ENCODE data around the gene LRRC8B. TPM values are rescaled to one million over a fixed set of nuclear protein-coding genes. Genes with fewer than 3 reads are reported as not detected.

Gene LRRC8B
- total and polyA plus RNA-seq, 9 donors, result 1.2 to 9.3 (median 6.8) TPM

DNA sequence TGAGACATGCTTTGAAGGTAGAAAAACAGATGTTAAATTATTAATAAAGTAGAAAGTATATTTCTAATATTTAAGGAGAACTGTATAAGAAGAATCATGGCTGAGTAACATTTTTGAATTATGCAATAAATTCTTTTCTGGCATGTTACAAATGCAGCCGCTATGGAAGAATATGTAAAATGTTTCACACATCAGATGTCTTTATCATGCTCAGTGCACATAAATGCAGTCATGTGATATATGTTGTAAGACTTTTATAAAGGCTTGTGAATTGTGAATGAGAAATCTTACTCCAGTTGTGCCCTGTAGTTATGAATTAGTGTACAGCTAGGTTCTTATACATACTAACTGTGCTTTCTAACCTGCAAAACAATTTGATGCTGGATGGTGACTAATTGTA is 53.5 kb downstream of the LRRC8B start:
- 94 to 100% (median 99%) methylated on average over 1 of the region's 1 CpG for WGBS, 3 donors
- no peaks in the 10 kb centered on the region for H3K4me1 ChIP-seq (ENCODE audit: insufficient read depth)
- H3K27me3 ChIP-seq, result no peaks in the 10 kb centered on the region
- no peak for DNase-seq
- TF ChIP-seq EP300 (IDR thresholded peaks at IDR 0.05), result no peak
- TF ChIP-seq POLR2A (IDR thresholded peaks at IDR 0.05), result no peak
- TF ChIP-seq, protein P1, sequence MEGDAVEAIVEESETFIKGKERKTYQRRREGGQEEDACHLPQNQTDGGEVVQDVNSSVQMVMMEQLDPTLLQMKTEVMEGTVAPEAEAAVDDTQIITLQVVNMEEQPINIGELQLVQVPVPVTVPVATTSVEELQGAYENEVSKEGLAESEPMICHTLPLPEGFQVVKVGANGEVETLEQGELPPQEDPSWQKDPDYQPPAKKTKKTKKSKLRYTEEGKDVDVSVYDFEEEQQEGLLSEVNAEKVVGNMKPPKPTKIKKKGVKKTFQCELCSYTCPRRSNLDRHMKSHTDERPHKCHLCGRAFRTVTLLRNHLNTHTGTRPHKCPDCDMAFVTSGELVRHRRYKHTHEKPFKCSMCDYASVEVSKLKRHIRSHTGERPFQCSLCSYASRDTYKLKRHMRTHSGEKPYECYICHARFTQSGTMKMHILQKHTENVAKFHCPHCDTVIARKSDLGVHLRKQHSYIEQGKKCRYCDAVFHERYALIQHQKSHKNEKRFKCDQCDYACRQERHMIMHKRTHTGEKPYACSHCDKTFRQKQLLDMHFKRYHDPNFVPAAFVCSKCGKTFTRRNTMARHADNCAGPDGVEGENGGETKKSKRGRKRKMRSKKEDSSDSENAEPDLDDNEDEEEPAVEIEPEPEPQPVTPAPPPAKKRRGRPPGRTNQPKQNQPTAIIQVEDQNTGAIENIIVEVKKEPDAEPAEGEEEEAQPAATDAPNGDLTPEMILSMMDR (IDR thresholded peaks at IDR 0.05), result no peak
- intact Hi-C loops (cut with DNase I), result no loop called here
- no peaks in the 10 kb centered on the region for H3K9me3 ChIP-seq
- no peaks in the 10 kb centered on the region for H3K36me3 ChIP-seq
- H3K4me3 ChIP-seq, result no peak overlapping the region
- H3K27ac ChIP-seq, result no peak overlapping the region

- no peaks in the 10 kb centered on the region for H3K9me3 ChIP-seq
- WGBS, 3 donors, result 88 to 90% (median 90%) methylated on average over 2 of the region's 2 CpGs
- intact Hi-C loops (cut with DNase I), result no loop called here
- TF ChIP-seq POLR2A (IDR thresholded peaks at IDR 0.05) (no peak), EP300 (IDR thresholded peaks at IDR 0.05) (no peak)
- TF ChIP-seq, protein P1 (IDR thresholded peaks at IDR 0.05), result no peak
- H3K27me3 ChIP-seq, result no peaks in the 10 kb centered on the region
- DNase-seq, result no peak
- no peaks in the 10 kb centered on the region for H3K36me3 ChIP-seq
- no peaks in the 10 kb centered on the region for H3K4me1 ChIP-seq (ENCODE audit: insufficient read depth)
- H3K4me3 ChIP-seq, result no peak overlapping the region
- no peak overlapping the region for H3K27ac ChIP-seq
Measured at GRCh38 chr1:89578946-89579684, 54.5 kb downstream of the LRRC8B start.

DNA sequence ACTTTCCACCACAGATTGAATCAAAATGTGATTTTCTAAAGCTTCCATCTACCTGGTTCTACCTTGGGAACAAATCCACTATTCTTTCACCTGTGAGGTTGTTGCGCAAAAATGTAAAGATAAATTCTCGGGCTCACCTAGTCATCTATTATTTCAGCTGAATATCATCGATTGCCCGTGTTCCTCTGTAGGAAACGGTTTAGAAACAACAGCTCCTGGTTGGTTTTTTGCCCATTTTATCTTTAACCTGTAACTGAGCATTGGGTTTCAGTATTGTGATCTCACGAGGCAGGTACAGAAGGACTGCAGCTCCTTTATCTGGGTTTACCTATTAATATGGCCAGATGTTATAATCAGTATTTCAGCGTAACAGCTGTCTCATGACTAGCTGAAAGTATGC is 55.4 kb downstream of the LRRC8B start:
- Histone ChIP-seq H3K4me3 (no peak overlapping the region), H3K27me3 (no peaks in the 10 kb centered on the region), H3K27ac (no peak overlapping the region), H3K9me3 (no peaks in the 10 kb centered on the region), H3K4me1 (ENCODE audit: insufficient read depth) (no peaks in the 10 kb centered on the region), H3K36me3 (no peaks in the 10 kb centered on the region)
- intact Hi-C loops (cut with DNase I), result no loop called here
- 94 to 96% (median 95%) methylated on average over 7 of the region's 7 CpGs for WGBS, 3 donors
- no peak for DNase-seq
- TF ChIP-seq EP300 (IDR thresholded peaks at IDR 0.05) (no peak), POLR2A (IDR thresholded peaks at IDR 0.05) (no peak)
- TF ChIP-seq, protein P1 (IDR thresholded peaks at IDR 0.05), result no peak

DNA sequence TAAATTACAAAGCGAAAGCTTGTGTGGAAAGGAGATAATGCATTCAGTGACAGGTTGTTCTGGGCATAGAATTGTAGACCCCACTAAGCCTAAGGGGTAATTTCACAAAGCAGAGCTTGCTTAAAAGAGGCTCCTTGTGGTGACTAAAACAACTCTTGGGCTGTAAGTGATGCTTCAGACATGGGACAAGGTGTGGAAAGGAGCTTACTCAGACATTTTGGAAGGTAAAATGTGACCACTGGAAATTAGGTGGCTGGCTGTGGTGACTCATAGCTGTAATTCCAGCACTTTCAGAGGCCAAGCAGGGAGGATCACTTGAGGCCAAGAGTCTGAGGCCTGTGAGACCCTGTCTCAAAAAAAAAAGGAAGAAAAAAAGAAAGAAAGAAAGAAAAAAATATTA is 57.2 kb downstream of the LRRC8B start:
- intact Hi-C loops (cut with DNase I), result no loop called here
- H3K27me3 ChIP-seq, result no peaks in the 10 kb centered on the region
- no peaks in the 10 kb centered on the region for H3K9me3 ChIP-seq
- DNase-seq, result no peak
- no peaks in the 10 kb centered on the region for H3K4me1 ChIP-seq (ENCODE audit: insufficient read depth)
- 91 to 99% (median 98%) methylated on average over 1 of the region's 1 CpG for whole genome bisulfite sequencing, 3 donors
- TF ChIP-seq EP300 (IDR thresholded peaks at IDR 0.05), result no peak
- TF ChIP-seq POLR2A (IDR thresholded peaks at IDR 0.05), result no peak
- TF ChIP-seq, protein P1 (IDR thresholded peaks at IDR 0.05), result no peak
- no peaks in the 10 kb centered on the region for H3K36me3 ChIP-seq
- no peak overlapping the region for H3K4me3 ChIP-seq
- no peak overlapping the region for H3K27ac ChIP-seq

All from ovary (tissue), 9 donors.